ENCODE measurements around the gene ID4.

GRCh38 chr6:19788686-19789085, 48.5 kb upstream of the ID4 start:
- TF ChIP-seq CTCF (IDR thresholded peaks at IDR 0.05) (no peak), POLR2A (IDR thresholded peaks at IDR 0.05) (no peak)
